KOPT-K1 (cell line): ENCODE results near the gene LRP3.

ENCODE experiments used
- H3K27ac ChIP-seq: fragments of 200-600 bp; sonication (generic); 2 replicates; pipeline ENCODE4 v1.5.1; 2016; ENCODE audit warnings: antibody characterized with exemption, mild to moderate bottlenecking, low read depth, low read length; ENCODE audit not compliant: poor library complexity, severe bottlenecking
- H3K36me3 ChIP-seq: fragments of 200-600 bp; sonication (generic); 2 replicates; pipeline ENCODE4 v1.5.1; 2017; ENCODE audit warnings: antibody characterized with exemption, mild to moderate bottlenecking, low read length, moderate library complexity; ENCODE audit not compliant: insufficient read depth
- H3K9me3 ChIP-seq: fragments of 200-600 bp; sonication (generic); 2 replicates; pipeline ENCODE4 v1.5.1; 2017; ENCODE audit warnings: antibody characterized with exemption, low read length, mild to moderate bottlenecking; ENCODE audit not compliant: insufficient read depth, poor library complexity, severe bottlenecking

The LRP3 gene

DNA sequence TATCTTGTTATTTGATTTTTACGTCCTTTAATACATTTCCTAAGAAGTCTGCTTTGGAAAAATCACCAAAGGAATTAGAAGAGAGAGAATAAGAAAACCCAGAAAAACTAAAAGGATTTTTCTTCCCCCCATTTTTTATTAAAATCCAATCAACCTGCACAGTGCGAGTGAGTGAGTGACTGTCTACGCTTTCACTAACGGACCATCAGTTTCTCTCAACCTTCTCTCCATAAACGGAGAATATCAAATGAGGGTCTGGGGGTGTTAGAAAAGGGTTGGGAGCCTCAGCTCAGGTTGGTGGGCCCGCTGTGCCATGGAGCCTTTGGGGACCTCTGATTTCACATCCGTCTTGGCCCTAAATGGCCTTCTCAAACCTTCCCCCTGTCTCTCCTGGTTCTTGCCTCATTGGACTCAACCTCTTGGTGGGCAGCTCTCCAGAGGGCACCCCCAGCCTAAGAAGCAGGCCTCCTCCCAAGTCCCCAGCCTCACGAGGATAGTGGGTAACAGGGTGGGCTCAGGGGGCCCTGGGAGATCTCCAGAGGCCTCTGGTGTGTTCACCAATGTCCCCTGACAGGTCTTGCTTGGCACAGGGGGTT is 763 bp upstream of the LRP3 start:
- H3K36me3 ChIP-seq: no peaks in the 10 kb centered on the region
- H3K27ac ChIP-seq: no peak overlapping the region
- H3K9me3 ChIP-seq: no peaks in the 10 kb centered on the region

DNA sequence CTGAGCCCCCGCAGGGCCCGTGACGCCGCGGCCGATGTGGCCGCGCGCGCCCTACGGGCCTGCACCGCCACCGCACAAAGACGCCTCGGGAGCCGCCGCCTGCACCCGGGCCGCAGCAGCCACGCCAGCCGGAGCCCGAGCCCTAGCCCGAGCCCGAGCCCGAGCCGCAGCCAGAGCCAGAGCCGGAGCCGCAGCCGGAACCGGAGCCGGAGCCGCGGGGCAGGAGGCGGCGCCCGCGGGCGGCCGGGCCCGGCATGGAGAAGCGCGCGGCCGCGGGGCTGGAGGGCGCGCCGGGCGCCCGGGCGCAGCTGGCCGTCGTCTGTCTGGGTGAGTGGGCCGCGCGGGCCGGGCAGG is 379 bp downstream of the LRP3 start:
- Histone ChIP-seq H3K9me3 (no peaks in the 10 kb centered on the region), H3K27ac (no peak overlapping the region), H3K36me3 (no peaks in the 10 kb centered on the region)

DNA sequence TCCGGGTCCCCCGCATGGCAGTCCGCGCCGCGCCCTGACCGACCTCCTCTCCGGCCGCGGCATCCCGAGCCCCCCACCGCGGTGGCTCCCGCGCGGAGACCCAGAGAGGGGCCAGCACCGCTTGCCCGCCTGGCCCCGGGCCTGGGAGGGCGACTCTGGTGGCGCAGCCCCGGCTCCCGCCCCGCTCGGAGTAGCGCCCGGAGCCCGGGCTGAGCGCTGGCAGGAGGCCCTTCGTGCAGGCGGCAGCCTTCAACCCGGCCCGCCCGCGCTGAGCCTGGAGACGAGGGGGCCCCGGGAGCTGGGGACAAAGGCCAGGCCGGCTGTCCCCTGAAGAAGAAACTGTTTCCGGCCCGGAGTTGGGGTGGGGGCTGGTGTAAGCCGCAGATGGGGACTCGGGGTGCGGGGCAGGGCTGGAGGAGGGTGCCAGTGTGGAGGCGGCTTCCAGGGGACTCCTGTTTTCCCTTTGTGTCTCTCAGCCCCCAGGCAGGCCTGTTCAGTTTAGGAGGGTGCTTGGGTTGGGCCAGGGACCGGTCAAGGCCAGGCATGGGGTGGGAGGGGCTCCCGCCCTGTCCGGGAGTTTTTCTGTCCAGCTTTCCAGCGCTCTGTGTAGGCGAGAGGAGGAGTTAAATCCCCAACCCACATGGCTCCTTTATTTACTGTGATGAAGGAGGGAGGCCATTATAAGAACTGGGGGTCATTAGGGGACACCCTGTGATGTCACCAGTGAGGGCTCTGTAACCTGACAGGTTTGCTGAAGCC is 935 bp downstream of the LRP3 start:
- Histone ChIP-seq H3K36me3 (no peaks in the 10 kb centered on the region), H3K27ac (no peak overlapping the region)

GRCh38 chr19:33195645-33196347 is 1.7 kb downstream of the LRP3 start:
- Histone ChIP-seq H3K36me3 (no peaks in the 10 kb centered on the region), H3K9me3 (no peaks in the 10 kb centered on the region), H3K27ac (no peak overlapping the region)

More for the DNA sequence above, 935 bp downstream of the LRP3 start:
- no peaks in the 10 kb centered on the region for H3K9me3 ChIP-seq

DNA sequence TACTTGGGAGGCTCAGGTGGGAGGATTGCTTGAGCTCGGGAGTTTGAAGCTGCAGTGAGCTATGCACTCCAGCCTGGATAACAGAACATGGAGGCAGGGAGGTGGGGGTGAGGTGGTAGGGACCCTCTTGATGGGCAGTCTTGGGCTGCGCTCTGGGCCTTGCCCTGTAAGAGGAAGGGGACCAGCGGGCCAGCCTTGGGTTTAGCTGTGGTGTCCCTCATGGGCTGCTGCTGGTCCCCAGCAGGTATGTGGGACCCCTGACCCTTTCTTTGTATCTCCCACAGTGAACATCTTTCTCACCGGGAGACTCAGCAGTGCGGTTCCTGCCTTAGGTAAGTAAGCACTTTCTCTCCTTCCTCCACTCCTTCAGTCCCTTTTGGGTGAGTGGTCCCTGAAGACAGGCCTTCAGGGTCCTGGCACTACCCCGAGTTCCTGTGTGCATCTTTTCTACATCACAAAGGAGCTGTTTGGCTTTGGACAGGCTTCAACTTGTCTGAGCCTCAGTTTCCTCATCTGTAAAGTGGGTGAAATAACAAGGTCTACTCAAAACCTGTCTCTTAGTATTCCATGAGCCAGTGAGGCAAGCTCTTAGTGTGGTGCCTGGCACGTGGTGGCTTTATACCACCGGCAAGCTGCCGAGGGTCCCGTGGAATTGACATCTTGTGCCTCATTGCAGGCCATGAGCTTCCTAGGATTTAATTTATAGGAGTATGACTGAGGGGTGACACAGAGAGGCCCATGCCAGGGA is 2.5 kb downstream of the LRP3 start:
- Histone ChIP-seq H3K9me3 (no peaks in the 10 kb centered on the region), H3K27ac (no peak overlapping the region), H3K36me3 (no peaks in the 10 kb centered on the region)

DNA sequence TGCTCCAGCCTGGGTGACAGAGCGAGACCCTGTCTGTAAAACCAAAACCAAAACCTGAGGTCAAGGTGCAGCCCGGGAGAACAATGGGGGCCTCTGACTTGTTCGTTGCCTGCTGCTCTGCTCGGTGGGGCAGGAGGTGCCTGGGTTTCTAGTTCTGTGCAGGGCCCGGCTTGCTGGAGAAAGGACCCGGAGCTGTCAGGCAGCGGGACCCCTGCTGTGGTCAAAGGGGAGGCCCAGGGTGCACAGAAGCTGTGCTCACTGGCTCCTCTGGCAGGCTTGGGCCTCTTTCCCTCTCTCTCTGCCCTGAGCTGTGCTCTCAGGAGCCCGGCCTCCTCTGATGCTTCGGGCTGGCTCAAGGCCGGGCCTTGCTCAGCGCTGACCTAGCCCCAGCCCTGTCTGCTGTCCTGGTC is 3.5 kb downstream of the LRP3 start:
- no peaks in the 10 kb centered on the region for H3K36me3 ChIP-seq
- H3K9me3 ChIP-seq: no peaks in the 10 kb centered on the region
- no peak overlapping the region for H3K27ac ChIP-seq

- Histone ChIP-seq H3K27ac (no peak overlapping the region), H3K9me3 (no peaks in the 10 kb centered on the region), H3K36me3 (no peaks in the 10 kb centered on the region)
These were observed 4.0 kb downstream of the LRP3 start for GRCh38 chr19:33198169-33198568.

GRCh38 chr19:33199441-33200265 is 5.5 kb downstream of the LRP3 start:
- no peaks in the 10 kb centered on the region for H3K36me3 ChIP-seq
- no peaks in the 10 kb centered on the region for H3K9me3 ChIP-seq
- no peak overlapping the region for H3K27ac ChIP-seq

DNA sequence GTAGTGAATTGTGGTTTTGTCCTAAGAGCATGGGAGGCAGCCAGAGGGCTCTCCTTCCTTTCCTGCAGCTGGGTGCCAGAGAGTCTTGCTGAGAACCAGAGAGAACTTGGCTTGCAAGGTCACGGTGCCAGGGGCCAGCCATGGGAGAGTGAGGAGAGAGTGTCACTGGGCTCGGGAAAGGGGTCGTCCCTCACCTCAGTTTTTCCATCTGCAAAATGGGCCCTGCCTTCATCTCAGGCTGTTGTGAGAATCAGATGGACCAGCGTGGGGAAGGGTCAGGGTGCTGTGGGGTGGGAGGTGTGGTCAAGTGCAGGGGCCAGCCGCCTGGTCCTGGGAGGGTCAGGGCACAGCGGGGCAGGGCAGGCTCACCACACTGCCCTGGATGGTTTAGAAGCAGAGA is 7.3 kb downstream of the LRP3 start:
- Histone ChIP-seq H3K36me3 (no peaks in the 10 kb centered on the region), H3K27ac (no peak overlapping the region), H3K9me3 (no peaks in the 10 kb centered on the region)

DNA sequence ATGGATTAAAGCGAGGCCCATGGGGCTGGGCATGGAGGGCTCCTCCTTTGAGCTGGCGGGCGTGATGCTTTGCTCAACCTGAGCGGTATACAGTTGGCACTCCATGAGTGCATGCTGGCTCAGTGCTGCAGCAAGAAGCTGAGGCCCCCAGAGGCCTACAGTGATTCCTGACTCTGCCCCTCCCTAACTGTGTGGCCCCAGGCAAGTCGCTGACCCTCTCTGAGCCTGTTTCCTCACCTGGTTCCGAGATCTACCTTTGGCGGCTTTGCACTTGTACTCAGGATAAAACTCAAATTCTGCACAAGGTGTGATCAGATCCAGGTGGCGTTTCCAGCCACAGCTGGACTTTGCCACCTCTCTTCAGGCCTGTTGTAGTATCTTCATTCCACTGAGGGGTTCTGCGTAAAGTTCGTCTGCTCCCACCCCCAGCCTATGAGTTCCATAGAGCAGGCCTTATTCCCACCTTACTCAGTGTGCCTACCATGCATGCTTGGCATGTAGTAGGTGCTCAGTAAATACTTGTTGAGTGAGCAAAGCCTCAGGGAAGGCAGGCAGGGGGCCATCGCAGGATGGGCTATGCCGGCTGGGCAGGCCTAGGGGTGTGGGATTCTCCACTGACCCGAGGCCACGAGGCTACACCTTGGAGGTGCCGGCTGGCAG is 7.9 kb downstream of the LRP3 start:
- no peaks in the 10 kb centered on the region for H3K9me3 ChIP-seq
- no peaks in the 10 kb centered on the region for H3K36me3 ChIP-seq
- H3K27ac ChIP-seq: no peak overlapping the region

DNA sequence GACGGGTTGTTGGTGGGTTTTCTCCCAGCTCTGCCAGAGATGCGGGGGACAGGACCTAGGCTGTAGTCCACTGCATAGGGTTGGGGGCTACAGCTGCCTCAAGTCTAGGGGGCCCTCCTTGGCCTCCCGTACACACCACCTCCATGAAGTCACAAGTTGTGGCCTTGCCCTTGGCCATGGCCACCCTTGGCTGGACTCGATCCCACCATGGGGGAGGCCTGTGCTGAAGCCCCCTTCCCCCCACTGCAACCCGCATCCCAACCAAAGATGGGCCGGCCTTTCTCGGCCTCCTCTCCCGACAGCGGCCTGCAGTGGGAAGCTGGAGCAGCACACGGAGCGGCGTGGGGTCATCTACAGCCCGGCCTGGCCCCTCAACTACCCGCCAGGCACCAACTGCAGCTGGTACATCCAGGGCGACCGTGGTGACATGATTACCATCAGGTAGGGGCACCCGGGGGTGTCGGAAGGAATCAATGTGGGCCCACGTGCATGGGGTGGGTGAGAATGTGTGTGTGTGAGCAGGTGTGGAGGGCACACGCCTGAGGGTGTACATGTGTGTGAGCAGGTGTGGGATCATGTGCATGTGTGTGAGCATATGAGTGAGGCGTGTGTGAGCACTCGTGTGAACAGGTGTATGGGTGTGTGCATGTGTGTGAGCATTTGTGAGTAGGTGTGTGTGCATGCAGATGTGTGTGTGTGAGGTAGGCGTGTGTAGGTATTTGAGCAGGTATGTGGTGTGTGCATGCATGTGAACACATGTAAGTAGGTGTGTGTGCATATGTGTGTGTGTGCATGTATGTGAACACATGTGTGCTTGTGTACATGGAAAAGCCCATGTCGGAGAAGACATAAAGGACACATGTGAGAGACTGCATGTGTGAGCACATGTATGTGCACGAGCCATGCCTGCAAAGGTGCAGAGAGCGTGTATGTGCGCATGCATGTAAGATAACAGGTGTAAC is 8.7 kb downstream of the LRP3 start:
- Histone ChIP-seq H3K27ac (no peak overlapping the region), H3K36me3 (no peaks in the 10 kb centered on the region), H3K9me3 (no peaks in the 10 kb centered on the region)

DNA sequence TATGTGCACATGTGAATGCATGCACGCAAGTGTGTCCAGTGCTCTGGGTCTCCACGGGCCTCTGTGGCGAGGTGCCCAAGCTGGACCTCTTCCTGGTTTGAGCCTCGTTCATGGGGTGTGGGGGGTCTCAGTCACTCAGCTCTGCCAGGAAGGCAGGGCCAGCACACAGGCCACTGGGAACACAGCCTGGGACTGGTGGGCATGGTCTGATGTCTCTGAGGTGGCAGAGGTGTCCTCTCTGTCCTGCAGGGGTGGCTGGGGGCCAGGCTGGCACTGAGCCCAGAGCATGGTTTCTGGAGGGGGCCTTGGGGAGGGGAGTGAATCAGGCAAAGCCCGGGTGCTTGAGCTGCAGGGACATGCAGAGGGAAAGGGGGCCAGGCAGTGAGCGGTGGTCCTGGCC is 9.4 kb downstream of the LRP3 start:
- H3K36me3 ChIP-seq: no peaks in the 10 kb centered on the region
- no peak overlapping the region for H3K27ac ChIP-seq
- H3K9me3 ChIP-seq: no peaks in the 10 kb centered on the region
